ENCODE measurements around the gene ANKRD33B.
"Not testable (repeated sequence)": the region's sequence is repeated elsewhere in the genome, so short reads cannot be mapped to it uniquely, and the experiment has no call there.

Gene ANKRD33B

DNA sequence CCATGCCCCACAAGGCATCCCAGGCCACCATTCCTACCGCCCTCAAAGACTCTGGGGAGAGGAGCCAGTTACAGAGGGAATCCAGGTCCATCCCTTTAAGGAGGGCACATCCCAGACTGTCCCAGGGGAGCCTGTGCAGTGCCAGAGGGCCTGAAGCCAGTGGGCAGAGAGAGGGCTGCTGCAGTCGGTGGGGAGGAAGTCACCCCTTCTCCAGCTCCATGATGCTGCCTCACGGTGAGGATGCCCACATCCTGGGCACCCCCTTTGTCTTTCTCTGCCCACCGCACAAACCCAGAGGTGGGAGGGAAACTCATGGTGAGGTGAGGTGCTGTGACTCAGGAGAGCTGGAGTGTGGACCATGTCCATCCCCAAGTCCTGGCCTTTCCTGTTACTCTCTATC, 26.2 kb upstream of the ANKRD33B start:
- no peak for DNase-seq (ENCODE audit: low spot score)

DNA sequence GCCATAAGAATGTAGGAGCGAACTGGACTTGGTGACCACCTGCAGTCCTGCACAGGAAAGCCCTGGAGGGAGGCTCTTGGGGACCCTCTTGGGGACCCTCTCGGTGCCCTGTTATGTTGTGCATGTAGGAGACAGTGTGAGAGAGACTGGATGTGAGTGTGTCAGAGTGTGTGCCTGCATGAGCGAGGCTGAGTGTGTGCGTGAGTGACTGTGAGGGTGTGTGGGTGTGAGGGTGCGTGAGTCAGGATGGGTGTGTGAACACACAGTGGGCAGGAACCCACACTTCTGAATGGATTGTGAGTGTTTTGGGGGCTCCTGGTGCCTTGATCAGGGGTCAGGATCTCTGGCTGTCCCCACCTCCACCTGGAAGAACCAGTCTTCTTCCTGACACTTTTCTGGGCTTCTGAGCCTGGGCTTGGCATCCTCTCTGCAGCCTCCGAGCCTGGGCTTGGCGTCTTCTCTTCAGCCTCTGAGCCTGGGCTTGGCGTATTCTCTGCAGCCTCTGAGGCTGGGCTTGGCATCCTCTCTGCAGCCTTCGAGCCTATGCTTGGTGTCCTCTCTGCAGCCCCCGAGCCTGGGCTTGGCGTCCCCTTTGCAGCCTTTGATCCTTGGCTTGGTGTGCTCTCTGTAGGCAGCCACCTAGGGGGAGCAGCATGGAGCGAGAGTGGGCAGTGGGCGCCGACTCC, 25.6 kb upstream of the ANKRD33B start:
- DNase-seq (ENCODE audit: low spot score) = no peak

DNA sequence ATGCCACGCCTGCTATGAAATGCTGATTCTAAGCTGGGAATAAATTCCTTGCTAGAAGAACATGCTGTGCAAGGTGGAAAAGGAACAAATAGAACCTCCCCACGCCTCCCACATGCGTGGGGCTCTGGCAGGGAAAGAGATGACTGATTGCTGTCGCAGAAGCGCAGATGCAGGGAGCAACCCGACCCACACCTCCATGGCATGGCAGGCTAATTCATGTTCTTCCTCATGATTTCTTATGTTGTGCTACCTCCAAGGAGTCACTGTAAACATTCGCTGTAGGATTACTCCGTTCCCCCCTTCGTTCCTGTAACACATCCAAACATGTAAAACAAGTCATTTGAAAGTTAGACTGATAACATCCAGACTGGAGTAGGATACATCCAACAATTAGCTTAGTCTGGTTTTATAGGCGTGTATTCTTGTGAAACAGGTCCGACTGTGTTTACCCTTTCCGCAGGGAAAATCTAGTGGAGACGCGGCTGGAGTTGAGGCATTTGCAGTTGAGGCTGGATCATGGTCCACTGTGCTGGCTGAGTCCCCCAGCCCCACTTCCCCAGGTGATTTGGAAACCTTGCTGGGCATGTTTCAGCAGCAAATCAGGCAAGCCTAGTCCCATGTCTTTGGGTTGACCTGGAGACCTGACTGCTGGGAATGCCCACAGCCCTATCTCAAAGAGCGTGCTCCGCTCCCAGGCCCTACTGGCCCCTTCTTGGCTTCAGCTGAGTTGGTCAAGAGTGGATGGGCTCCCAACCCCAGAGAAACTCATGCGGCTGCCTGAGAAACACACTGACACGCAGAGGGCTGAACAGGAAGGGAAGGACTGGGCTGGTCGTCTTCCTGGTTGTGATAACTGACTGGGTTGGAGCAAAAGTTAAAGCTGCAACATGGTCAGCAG, 24.8 kb upstream of the ANKRD33B start:
- no peak for DNase-seq (ENCODE audit: low spot score)

DNA sequence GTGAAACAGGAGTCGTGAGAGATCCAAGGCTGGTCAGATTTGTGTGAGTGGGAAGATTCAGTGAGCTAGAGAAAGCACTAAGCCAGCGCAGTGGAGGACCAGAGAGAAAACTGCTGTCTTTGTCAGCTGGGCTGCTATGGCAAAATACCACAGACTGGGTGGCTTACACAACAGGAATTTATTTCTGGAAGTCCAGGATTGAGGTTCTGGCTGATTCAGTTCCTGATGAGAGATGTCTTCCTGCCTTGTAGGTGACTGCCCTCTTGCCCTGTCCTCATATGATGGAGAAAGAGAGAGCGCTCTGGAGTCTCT, 24.2 kb upstream of the ANKRD33B start:
- no peak for DNase-seq (ENCODE audit: low spot score)

DNA sequence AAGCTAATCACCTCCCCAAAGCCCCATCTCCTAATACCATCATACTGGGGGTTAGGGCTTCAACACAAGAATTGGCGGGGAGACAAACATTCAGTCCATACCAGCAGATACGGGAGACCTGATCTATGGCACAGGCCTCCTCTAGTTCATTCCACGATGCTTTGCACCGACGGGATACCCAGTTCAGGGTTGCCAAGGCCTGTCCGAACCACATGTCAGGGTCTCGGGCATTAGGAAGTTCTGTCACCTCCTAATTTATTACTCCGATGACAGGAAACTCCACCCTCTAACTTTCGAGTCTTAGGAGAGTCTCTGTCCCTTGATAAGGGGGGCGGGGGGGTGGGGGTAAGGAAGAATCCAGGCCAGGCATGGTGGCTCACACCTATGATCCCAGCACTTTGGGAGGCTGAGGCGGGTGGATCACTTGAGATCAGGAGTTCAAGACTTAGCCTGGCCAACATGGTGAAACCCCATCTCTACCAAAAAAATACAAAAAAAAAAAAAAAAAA, 23.8 kb upstream of the ANKRD33B start:
- no peak for DNase-seq (ENCODE audit: low spot score)

DNA sequence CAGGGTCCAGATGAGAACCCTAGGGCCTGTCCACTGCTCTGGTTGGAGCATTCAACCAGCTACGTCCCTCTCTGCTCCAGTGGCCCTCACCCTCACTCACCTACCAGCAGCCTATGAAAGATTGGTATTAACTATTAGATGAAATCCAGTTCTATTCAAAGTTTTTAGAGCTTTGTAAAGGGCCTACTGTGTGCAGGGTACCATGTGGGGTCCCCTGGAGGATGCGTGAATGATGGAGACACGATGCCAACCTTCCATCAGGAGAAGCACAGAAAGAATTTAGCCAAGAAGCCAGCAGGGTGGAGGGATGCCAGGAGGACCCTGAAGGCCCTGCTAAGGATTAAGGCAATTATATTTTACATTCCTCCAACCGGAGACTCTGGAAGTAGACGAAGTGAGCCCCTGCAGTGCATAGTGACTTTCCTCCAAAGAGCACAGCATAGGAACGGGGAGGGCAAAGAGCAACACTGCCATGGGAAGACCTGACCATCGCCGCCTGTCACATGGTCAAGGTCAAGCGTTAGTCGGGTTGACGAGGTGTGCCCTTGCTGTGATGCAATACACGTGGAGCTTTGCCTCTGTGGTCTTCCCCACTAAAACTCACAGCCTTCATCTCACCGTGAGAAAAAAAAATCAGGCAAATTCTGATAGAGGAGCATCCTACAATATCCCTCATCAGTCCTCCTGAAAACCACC, 22.8 kb upstream of the ANKRD33B start:
- no peak for DNase-seq (ENCODE audit: low spot score)

DNA sequence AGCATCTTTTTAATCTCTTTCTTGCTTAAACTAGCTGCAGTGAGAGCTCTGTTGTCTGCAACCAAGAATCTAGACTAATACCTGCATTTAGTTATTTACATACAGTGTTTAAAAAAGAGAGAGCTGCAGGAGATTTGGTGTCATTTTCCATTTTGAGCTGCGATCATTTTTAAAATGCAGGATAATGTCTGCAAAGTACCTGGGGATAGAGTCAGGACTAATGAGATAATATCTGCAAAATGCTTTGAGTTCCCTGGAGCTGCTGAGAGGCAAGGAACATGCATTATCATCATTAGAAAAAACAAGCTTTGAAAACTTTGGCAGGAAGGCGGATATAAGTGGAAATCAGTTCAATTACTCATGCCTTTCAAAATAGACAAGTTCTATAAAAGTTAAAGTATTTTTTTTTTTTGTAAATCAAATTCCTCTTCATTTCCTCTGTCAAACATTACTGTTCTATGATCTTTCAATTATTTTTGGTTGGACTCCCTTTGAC, 21.8 kb upstream of the ANKRD33B start:
- DNase-seq (ENCODE audit: low spot score) = no peak

DNA sequence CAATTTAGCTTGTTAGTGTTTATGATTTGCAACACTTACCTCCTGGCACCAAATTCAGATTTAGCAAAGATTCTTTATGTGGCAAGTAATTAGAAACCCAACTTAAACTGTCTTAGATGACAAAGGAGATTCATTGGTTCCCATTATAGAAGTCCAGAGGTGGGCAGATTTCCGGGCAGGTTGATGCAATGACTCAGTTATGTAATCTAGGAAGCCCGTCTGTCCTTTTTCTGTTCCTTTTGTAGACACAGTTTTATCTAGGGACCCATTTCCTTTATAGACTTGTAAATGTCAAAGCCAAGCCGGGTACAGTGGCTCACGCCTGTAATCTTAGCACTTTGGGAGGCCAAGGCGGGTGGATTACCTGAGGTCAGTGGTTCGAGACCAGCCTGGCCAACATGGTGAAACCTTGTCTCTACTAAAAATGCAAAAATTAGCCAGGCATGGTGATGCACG, 20.3 kb upstream of the ANKRD33B start:
- no peak for DNase-seq (ENCODE audit: low spot score)

DNA sequence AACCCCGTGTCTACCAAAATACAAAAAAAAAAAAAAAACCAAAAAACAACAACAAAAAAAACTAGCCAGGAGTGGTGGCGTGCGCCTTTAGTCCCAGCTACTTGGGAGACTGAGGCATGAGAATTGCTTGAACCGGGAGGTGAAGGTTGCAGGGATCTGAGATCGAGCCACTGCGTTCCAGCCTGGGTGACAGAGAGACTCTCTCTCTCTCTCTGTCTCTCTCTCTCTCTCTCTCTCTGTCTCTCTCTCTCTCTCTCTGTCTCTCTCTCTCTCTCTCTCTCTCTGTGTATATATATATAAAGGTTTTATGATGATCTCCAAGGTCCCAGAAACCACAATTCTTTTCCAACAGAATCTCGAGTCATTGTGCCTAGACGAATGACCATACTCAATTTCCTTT, 18.8 kb upstream of the ANKRD33B start:
- no peak for DNase-seq (ENCODE audit: low spot score)

DNA sequence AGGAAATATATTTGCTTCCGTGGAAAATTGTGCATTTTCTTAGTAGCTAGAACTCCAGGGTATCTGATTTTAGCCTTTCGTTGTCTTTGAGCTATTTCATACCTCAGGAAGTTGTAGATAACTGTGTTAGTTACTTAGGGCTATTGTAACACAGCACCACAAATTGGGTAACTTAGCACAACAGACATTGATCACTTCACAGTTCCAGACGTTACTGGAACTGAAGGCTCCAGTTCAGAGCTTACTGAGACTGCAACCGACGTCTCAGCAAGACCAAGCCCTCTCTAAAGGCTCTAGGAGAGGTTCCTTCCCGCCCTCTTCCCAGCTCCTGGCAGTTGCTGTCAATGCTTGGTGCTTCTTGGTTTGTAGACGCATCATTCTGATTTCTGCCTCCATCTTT, 17.7 kb upstream of the ANKRD33B start:
- DNase-seq (ENCODE audit: low spot score) = no peak

DNA sequence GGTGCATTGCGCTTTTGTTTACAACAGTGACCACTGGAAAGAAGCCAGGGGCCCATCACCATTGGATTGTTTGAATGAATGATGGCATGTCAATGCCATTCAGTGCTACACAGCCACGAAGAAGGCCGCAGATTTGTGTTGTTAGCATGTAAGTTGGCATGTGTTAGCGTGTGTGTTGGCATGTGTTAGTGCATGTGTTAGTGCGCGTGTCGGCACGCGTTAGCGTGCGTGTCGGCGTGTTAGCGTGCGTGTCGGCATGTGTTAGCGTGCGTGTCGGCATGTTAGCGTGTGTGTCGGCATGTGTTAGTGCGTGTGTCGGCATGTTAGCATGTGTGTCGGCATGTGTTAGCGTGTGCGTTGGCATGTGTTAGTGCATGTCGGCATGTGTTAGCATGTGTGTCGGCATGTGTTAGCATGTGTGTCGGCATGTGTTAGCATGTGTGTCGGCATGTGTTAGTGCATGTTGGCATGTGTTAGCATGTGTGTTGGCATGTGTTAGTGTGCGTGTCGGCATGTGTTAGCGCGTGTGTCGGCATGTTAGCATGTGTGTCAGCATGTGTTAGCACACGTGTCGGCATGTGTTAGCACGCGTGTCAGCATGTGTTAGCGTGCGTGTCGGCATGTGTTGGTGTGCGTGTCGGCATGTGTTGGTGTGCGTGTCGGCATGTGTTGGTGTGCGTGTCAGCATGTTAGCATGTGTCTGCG, 15.3 kb upstream of the ANKRD33B start:
- DNase-seq (ENCODE audit: low spot score) = no peak

DNA sequence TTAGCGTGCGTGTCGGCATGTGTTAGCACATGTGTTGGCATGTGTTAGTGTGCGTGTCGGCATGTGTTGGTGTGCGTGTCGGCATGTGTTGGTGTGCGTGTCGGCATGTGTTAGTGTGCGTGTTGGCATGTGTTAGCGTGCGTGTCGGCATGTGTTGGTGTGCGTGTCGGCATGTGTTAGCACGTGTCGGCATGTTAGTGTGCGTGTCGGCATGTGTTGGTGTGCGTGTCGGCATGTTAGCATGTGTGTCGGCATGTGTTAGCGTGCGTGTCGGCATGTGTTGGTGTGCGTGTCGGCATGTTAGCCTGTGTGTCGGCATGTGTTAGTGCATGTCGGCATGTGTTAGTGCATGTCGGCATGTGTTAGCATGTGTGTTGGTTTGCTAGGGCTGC, 14.8 kb upstream of the ANKRD33B start:
- DNase-seq (ENCODE audit: low spot score) = not testable (repeated sequence)

DNA sequence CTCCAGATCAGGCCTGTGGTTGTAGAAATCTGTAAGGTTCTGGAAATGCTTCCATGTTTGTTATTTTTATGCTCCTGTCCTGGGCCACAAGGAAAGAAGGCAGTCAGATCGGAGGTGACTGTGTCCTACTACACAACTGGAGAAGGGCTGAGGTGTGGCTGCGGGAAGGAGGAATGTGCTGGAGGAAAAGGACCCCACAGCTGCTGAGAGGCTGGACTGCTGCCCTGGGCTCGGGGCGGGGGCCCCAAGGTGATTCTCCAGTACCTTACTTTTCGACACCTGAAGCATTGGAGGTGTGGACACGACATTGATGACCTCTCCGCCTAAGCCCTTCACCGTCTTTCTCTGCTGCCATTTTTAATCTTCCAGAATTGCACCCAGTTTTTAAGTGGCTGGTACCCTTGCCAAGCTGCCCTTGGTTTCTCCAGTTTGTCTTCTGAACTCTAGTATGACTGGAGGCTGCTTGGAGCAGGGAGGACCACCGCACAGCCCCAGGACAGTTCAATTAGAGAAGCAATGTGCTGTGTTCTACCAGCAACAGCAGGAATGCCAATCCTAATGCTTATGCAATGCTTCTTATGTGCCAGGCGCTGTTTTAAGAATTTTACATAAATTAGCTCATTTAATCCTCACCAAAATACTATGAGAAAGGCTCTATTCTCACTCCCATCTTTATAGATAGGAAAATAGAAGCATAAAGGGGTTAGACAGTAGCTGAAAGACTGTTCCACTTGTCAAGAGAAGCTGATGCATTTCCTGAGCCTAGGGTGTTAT, 13.5 kb upstream of the ANKRD33B start:
- DNase-seq (ENCODE audit: low spot score) = no peak

DNA sequence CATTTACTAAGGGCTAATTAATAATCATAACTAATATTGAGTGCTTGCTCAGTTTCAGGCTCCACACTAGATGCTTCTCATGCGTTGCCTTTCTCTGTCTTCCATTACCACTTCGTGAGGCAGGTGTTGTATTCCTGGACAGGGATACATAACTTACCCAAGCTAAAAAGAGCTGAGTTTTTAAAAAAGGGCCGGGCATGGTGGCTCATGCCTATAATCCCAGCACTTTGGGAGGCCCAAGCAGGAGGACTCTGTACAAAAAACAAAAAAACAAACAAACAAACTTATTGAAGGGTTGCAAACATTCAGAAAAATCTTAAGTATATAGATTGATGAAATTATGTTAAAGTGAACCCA, 12.1 kb upstream of the ANKRD33B start:
- no peak for DNase-seq (ENCODE audit: low spot score)

DNA sequence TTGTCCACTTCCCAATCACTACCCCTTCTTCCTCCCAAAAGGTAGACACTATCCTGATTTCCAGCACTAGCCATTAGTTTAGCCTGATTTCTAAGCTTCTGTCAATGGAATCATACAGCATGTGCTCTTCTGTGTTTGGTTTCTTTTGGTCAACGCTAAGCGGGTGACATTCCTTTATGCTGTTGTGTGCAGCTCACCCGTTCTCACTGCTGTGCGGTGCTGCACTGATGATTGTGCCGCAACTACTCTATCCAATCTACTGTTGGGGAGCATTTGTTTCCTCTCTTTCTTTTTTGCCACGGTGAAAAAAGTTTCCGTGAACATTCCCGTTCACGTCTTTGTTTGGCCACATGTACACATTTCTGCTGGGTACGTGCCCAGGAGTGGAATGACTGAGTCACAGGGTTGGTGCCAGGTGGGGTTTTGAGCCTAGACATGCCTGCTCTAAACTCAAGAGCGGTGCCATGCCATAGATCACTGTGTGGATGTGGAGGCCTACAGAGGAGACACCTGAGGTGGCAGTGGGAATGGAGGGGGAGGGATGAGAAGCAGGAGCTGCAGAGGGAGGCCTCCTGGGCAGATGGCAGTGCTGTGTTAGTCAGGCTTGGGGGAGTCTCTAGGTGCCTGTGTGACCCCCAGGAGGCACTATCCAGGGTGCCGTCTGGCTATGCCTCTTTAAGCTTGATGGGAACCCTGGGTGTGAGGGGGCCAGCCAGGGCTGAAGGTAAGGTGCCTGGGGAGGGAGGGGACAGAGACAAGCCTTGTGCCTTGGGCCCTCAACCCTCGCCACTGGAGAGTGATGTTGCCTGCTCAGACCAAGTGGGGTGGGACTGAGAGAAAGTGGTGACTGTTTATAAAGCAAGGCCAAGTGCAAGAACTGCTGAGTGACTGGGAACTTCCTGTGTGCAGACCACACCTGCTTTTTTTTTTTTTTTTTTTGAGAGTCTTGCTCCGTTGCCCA, 11.4 kb upstream of the ANKRD33B start:
- no peak for DNase-seq (ENCODE audit: low spot score)

DNA sequence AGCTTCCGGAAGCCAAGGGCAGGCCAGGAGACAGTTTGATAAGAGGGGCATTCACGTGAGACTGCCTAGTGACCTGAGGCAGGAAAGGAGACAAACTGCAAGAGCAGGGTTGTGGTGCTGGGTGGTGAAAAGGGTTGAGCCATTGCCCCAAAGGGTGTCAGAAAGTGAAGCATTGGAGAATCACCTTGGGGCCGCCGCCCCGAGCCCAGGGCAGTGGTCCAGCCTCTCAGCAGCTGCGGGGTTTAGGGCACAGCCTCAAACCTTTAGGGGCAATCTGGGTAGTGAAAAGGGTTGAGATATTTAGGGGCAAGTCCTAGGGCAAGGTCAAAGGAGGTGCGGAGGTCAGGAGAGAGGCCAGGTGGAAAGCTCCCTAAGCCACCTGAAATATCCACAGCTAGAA, 10.4 kb upstream of the ANKRD33B start:
- DNase-seq (ENCODE audit: low spot score) = no peak

DNA sequence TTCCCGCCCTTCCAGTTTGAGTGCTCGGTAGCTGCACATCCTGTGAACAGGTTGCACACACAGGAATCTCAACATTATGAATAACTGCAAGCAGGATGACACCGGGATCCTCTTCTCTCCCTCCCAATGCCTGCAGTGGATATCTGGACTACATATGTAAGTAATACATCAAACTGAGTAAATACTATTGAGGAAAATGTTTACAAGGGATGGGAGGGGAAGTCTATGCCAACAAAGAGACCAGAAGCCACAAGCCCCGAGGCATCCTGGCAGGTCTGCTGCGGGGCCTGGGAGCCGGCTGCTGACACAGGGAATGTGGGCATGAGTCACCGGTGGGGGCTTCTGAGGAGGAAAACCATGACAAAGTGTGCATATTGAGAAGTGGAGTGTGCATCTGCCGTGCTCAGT, 8.6 kb upstream of the ANKRD33B start:
- no peak for DNase-seq (ENCODE audit: low spot score)

DNA sequence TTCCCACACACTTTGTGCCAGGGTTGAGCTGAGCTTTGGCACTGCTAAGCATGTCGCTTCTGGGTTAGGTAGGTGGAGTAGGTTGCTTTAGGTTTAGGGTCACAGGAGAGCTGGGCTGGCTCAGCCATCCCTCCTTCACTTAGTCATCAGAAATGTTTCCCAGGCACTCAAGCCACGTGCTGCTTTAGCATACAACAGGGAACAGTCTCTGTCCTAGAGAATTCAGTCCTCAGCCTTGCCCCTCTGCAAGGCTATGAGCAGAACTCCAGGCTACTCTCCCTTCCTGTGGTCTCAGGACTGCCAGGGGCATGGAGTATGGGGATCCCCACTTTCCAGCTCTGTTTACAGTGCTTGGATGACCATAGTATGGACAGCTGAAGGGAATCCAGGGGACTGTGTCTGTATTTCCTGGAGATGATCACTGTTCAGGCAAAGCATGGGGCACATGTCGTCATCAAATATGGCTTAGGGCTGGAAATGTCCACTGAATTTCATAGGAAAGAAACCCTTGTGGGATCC, 7.5 kb upstream of the ANKRD33B start:
- no peak for DNase-seq (ENCODE audit: low spot score)

DNA sequence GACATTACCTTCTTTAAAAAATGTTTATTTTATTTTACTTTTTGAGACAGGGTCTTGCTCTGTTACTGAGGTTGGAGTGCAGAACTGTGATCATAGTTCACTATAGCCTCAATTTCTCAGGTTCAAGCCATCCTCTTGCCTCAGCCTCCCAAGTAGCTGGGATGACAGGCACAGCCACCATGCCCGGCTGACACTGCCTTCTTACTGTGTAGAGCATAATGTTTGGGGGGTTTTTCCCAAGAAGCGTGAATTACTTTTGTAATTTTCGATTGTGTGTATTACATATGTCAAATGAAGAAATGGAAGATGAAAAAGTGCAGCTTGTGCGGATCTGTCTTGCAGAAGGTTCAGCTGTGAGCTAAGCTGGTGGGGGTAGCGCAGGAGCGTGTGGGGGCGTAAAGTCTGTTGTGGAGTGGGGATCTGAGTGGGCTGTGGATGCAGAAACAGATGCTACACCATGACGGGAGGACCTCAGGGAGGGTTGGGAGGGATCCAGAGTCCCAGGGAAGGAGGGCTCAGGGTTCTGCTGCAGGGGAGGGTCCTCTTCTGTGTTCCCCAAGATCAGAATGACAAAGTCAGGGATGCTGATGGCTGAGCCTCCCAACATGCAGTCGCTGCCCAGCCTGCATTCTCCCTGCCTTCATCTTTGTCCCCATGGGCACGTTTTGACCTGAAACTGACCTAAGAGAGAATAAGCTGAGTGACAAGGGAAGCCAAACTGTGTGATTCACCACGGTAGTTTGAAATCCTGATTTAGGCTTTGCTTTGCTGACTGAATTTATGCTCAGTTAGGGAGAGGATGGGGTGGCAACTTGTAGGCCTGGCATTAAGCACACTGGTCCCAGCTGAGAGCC, 6.8 kb upstream of the ANKRD33B start:
- no peak for DNase-seq (ENCODE audit: low spot score)
